ENCODE results near the gene COL18A1.

Gene COL18A1

DNA sequence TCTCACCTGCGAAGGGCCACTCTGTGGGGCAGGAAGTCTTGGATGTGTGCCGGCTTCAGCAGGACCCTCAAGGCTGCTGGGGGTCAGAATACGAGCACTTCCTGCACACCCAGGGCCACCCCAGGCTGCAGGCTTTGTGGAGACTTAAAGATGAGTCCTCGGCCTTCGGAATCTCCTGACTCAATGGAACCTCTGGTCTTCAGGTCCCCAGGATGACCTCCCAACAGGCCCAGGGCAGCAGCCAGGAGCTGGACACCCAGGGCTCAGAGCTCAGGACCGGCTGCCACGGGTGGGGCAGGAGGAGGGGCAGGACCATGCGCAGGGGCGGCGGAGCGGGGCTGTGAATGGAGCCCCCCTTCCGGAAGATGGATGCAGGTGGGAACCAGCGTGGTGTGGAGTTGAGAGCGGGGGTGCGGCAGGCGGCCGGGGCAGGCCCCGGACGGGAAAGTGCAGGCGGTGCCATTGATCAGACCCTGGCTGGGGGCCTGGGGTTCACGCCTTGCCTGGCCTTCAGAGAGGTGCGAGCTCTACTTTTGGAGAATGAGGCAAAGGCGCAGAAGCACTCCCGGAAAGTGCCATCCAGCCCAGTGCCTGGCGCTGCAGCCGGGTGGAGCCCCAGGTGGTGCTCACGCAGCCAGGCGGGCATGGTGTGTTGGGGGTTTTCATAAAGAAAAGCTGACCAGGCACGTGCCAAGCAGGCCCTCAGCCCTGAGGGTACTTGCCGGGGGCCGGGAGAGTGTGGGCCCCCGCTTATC, 10.4 kb downstream of the COL18A1 start:
- no peak for DNase-seq

DNA sequence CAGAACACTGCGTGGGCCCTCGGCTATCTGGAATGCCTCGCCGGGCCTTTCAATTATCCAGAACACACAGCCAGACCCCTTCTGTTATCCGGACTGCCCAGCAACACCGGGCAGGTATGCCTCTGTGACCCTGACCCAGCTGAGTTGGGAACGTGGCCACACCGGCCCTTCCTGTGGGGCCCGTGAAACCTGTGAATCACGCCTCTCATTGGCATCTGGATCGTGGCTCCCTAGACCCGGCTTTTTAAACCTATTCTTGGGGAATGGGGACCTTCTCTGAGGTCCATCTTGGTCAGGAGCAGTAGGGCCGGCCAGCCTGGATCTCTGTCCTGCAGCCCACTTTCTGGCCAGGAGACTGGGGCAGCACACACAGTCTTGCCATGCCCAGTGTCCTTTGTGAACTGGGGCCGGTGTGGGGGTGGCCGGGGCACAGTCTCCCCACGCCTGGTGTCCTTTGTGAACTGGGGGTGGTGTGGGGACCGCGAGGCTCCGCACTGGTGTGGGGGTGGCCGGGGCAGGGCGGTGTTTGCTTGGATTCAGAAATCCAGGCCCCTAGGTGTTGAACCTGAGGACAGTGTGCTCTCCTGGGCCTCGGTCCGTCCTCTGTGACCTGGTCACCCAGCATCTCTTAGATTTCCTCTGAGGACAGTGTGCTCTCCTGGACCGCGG, 11.1 kb downstream of the COL18A1 start:
- DNase-seq: no peak

DNA sequence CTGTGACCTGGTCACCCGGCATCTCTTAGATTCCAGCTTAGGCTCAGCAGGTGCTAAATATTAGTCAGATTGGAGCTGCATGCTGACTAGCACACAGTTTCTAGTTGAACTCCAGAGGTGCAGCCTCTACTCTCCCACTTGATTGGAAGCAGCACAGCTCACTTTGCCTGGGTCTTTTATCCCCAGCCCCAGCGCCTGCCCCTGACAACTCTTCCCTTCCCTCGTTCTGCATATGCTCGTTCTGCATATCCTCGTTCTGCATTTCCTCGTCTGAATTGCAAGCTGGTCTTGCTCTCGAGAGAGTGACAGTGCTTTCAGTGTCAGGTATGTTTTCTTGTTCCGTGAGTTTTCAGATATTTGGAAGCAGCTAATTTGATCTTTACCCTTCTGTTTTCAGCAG, 11.7 kb downstream of the COL18A1 start:
- DNase-seq: no peak

DNA sequence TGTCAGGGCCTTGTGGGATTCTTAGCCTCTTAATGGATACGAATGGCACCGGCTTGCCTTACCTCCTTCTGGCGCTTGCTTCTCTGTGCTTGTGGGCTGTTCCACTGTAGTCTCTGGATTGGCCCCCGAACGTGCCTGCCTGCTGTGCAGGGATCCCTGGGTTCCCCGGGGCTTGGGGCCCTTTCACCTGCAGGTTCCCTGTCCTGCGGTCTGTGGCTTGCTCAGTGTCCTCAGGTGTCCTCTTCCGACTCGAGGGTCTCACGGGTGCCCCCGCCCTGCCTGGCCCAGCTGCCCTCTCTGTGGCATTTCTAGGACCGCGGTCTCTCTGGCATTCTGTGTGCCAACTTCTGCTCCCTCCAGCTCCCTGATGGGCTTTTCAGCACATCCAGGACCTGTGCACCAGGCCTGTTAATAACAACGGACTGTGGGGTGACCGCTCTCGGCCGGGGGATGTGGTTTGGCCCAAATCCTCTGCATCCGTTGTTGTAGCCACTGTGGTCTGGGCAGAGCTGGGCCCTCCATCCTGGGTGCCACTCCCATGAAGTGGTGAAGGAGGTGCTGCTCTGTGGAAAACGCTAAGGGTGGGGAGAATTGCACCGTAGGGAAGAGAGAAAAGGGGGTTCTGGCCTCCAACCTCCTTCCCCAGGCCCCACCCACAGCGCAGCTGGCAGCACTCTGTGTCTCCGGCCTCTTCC, 12.4 kb downstream of the COL18A1 start:
- DNase-seq: no peak

GRCh38 chr21:45417951-45418300, 13.0 kb downstream of the COL18A1 start:
- DNase-seq: no peak

DNA sequence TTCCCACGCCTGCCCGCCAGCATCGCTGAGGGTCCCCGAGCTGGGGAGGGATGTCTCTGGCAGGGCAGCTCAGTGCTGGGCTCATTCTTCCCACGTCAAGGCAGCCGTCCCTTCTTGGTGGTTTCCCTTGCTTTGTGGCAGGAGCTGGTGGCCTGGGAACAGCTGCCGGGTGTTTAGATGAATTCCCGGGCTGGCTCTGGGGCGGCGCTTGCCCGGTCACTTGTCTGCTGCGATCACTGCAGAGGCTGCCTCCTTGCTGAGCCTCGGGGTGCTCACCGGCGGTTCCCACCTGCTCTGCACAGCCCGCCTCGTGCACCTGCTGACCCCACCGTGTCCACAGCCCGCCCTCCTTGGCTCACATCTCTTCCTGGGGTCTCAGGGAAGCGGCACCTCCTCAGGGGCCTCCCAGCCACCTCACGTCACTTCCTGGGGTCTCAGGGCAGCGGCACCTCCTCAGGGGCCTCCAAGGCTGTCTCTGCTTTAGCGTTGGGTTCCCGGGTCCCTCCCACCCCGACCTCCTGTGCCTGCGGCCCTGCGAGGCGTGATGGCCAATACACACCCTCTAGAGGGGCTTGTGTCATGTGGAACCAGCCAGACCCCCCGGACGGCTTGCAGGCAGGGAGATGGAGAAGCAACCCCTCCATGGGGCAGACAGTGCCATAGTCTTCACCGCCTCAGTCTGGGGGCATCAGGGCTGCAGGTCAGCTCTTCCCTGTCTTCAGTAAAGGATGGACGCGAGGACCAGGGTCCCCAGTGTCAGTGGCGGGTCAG, 13.5 kb downstream of the COL18A1 start:
- no peak for DNase-seq

GRCh38 chr21:45419162-45419561, 14.2 kb downstream of the COL18A1 start:
- no peak for DNase-seq

DNA sequence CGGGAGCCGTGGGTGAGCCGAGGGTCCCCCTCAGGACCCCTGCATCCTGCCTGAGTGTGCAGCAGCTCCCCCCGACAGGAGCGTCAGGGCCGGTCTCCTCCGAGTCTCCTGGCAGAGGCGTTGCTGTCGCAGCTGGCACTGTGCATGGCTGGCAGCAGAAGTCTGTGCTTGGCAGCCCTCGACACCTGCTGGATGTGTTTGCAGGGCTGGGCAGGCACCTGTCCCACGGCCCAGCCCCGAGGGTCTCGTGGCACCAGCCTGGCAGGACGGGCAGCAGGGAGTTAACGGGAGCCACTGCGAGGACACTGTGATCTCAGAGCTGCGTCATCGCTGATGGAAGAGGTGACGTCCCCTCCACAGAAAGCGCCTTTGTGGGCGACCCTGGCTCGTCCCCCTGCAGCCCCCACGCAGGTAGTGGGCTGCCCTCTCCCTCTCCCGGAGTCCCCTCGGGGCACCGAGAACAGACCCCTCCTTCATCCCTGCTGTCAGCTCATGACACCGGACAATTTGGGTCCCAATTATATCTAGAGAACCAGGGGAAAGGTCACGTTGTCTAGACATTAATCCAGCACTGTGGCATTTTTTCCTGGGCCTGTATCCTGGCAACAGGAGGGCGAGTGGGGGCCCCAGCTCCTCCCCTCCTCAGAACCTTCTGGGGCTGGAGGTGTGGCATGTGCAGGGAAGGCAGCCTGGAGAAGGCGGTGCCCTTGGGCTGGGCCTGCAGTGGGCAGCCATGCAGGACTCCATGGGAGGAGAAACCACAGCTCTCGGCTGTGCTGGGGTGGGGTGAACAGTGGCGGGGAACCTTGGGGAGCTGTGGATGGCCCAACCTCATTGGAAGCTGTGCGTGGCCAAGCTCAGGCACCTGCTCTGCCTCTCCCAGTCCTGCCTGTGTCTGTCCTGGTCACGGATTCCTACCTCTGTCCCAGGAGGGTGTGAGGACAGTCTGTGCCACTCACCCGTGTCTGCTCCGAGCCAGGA, 15.4 kb downstream of the COL18A1 start:
- DNase-seq: no peak

GRCh38 chr21:45421071-45421845, 16.3 kb downstream of the COL18A1 start:
- DNase-seq: peak; percentile 29

DNA sequence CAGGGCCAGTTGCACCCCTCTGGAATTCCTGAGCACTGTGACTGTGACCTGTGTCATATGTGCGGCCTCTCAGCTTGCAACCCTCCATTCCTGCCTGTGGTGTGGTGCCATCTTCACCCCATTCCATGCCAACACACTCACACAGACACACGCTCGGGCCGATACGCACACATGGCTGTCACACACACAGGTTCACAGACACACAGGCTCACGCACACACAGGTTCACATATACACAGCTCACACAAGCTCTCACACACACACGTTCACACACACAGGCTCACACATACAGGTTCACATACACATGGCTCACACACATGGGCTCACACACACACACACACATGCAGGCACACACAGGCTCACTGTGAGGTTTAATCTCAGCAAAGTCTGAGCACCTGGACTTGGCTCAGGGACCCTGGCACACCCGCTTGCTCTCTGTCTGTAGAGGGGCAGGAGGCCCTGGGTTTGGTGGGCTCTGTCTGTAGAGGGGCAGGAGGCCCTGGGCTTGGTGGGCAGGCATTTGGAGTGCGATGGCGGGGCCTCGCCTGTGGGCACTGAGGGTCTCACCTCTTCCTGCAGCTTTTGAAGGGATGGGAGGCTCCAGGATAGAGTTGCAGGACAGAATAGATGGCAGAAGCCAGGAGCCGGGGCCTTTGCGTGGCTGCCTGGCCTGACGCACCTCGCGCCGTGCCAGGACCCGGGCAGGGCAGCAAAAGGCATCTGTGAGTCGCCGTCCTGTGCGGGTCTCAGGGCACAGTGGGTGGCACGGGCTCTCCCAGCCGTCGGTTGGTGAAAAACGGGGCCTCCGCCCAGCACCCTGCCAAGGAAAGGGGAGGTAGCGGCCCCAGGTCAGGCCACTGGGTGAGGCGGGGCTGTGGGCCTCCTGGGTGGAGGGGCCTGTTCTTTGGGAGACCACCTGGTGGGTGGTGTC, 17.1 kb downstream of the COL18A1 start:
- DNase-seq: no peak

GRCh38 chr21:45423201-45423955, 18.4 kb downstream of the COL18A1 start:
- DNase-seq: no peak

DNA sequence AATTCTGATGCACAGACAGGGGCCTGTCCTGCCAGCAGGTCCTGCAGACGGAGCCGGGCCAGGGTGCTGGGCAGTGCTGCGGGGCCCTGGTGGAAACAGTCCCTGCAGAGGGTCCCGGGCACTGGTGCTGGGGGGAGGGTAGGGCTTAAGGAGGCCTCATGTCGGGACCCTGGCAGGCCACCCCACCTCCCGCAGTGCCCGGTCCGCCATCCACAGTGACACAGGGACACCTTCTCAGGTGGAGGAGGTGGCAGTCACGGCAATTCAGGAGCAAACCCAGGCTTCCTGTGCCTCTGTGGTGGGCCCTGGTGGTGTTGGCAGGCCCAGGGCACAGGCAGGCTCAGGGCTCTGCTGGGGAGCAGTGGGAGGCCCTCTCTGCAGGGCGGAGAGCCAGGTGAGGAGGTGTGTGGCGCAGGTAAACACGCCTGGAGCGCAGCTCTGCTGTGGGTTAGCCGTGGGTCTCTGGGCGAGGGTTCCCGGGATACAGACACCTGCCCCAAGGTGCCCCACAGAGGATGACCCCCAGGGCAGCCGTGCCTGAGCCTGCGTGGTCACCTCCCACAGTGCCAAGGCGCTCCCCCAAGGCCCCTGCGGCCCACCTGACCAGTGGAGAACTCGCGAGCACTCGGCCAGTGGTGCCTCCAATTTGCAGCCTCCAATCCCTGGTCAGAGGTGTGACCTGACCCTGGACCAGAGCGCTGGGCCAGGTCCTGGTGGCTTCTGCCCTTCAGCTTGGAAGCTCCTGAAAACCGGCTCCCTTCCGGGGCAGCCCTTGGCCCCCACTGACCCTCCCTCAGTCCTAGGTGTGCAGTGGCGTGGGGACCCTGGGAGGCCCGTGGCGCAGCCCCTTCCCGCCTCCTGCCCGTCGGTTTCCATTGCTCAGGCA, 19.2 kb downstream of the COL18A1 start:
- DNase-seq: no peak

- DNase-seq: no peak
Measured at GRCh38 chr21:45424854-45425795, 20.2 kb downstream of the COL18A1 start.

DNA sequence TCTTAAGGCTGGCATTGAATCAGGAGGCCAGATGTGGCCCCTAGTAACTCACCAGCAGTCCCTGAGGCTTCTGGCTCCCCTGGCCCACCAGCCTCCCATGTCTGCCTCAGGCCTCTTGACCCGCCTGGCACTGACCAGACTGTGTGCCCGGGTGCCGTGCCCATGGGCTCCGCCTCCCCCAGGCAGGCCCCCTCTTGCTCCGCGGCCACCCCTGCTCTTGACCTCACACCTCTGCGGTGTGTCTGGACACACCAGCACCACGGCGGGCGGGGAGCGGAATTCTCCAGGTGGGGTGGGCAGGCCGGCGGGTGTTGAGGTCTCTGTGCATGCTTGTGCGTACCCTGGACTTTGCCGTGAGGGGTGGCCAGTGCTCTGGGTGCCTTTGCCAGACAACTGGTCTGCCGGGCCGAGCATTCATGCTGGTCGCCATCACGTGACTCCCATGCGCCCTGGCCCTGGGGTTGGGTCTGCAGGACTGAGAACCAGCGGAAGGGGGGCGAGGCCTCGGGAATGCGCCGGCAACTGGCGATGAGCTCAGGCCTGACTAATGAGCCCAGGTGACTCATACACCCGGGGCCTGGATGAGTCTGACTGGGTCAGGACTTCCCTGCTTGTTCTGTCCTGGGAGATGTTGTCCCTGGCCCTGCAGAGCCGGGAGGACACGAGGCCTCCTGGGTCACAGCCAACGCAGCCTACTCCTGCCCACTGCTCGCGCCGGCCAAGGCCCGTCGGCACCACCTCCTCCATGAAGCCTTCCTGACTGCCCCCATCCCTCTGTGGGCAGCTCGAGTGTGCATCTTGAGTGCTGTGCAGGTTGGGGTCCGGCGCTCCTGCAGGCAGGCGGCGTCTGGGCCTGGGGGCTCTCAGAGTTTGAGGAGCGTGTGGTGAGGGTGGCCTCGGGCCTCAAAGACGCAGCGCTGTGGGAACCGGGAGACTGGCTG, 22.6 kb downstream of the COL18A1 start:
- no peak for DNase-seq

GRCh38 chr21:45428534-45428933, 23.6 kb downstream of the COL18A1 start:
- no peak for DNase-seq
